GDM1 (cell line): ENCODE data around the gene POM121L12.

Experiments
- DNase-seq: peaks from one replicate; lab custom pipeline; 2025; lab: John Stamatoyannopoulos, UW

POM121L12 gene

GRCh38 chr7:53035499-53036412, at the start of gene POM121L12:
Gene POM121L12 (plus strand): TSS chr7:53035633. CDS start chr7:53035672, 39 bp downstream.
- DNase-seq: no peak

GRCh38 chr7:52992001-52992400, 43.4 kb upstream of the POM121L12 start:
- DNase-seq: no peak

- DNase-seq: no peak
Observed at GRCh38 chr7:52992479-52993162, 42.8 kb upstream of the POM121L12 start.

- DNase-seq: no peak
Observed at GRCh38 chr7:52995676-52996075, 39.8 kb upstream of the POM121L12 start.

- no peak for DNase-seq
Observed at GRCh38 chr7:53001221-53001620, 34.2 kb upstream of the POM121L12 start.

GRCh38 chr7:53002389-53002788, 33.0 kb upstream of the POM121L12 start:
- no peak for DNase-seq

GRCh38 chr7:53003653-53004445, 31.6 kb upstream of the POM121L12 start:
- no peak for DNase-seq

- no peak for DNase-seq
Observed at GRCh38 chr7:53013925-53014324, 21.5 kb upstream of the POM121L12 start.

- DNase-seq: no peak
Observed at GRCh38 chr7:53015463-53015862, 20.0 kb upstream of the POM121L12 start.

GRCh38 chr7:53022893-53023292, 12.5 kb upstream of the POM121L12 start:
- no peak for DNase-seq

GRCh38 chr7:53048638-53049037, 13.2 kb downstream of the POM121L12 start:
- no peak for DNase-seq

GRCh38 chr7:53050433-53050832, 15.0 kb downstream of the POM121L12 start:
- no peak for DNase-seq

- DNase-seq: no peak
Observed at GRCh38 chr7:53059591-53059990, 24.2 kb downstream of the POM121L12 start.

- DNase-seq: no peak
Observed at GRCh38 chr7:53060066-53060465, 24.6 kb downstream of the POM121L12 start.

- no peak for DNase-seq
Observed at GRCh38 chr7:53062796-53063195, 27.4 kb downstream of the POM121L12 start.

GRCh38 chr7:53068673-53069072, 33.2 kb downstream of the POM121L12 start:
- DNase-seq: no peak

- no peak for DNase-seq
Observed at GRCh38 chr7:53070883-53071282, 35.5 kb downstream of the POM121L12 start.
